ENCODE results near the gene CD81.

- TF ChIP-seq CTCF (IDR thresholded peaks at IDR 0.05): no peak
- TF ChIP-seq POLR2A (IDR thresholded peaks at IDR 0.05): no peak
Measured at GRCh38 chr11:2432171-2432621, 55.1 kb downstream of the CD81 start.

Data from thyroid gland (tissue), 4 donors.